Stimulated activated memory B cell treated with anti-CD40 and anti-IgM and Interleukin-4, amounts not matched to agents 10 μg/mL and 1 μg/mL and 100 μg/mL, for 72 hours (primary cell): ENCODE data around the gene TNFAIP8L3.
"Not testable (repeated sequence)": the region's sequence is repeated elsewhere in the genome, so short reads cannot be mapped to it uniquely, and the experiment has no call there.

Experiments used
- ATAC-seq: fragments of 150-1000 bp; cut with Tn5 transposase; 2 replicates; pipeline ENCODE4 v1.10.0; 2021
- H3K27ac Mint-ChIP-seq: one replicate; pipeline ENCODE4 v1.8.0; 2022; ENCODE audit warnings: mild to moderate bottlenecking, mixed read lengths
- H3K27me3 Mint-ChIP-seq: one replicate; pipeline ENCODE4 v1.8.0; 2022; ENCODE audit warnings: mixed read lengths
- H3K36me3 Mint-ChIP-seq: one replicate; pipeline ENCODE4 v1.8.0; 2022; ENCODE audit warnings: mixed read lengths
- H3K4me1 Mint-ChIP-seq: one replicate; pipeline ENCODE4 v1.8.0; 2022; ENCODE audit warnings: mixed read lengths
- H3K4me3 Mint-ChIP-seq: one replicate; pipeline ENCODE4 v1.8.0; 2022; ENCODE audit warnings: mild to moderate bottlenecking, moderate library complexity, mixed read lengths
- H3K9me3 Mint-ChIP-seq: one replicate; pipeline ENCODE4 v1.8.0; 2022; ENCODE audit warnings: mixed read lengths

Gene TNFAIP8L3

GRCh38 chr15:51094606-51095569 is at the start of gene TNFAIP8L3:
TSS of gene TNFAIP8L3 (minus strand) at chr15:51094906. CDS start at chr15:51094595, 311 bp downstream.
- no peaks in the 10 kb centered on the region for H3K36me3 Mint-ChIP-seq
- no peak within 1 kb of the TSS for H3K27ac Mint-ChIP-seq
- H3K4me1 Mint-ChIP-seq = peaks cover 10% of the 10 kb centered on the region
- H3K4me3 Mint-ChIP-seq = peak within 1 kb of the TSS; percentile 57
- H3K27me3 Mint-ChIP-seq = peaks cover 77% of the 10 kb centered on the region
- H3K9me3 Mint-ChIP-seq = no peaks in the 10 kb centered on the region
- ATAC-seq = no peak

- H3K36me3 Mint-ChIP-seq = no peaks in the 10 kb centered on the region
- H3K4me3 Mint-ChIP-seq = no peak overlapping the region
- H3K27ac Mint-ChIP-seq = no peak overlapping the region
- no peaks in the 10 kb centered on the region for H3K4me1 Mint-ChIP-seq
- H3K9me3 Mint-ChIP-seq = peaks cover 9% of the 10 kb centered on the region
- peaks cover 46% of the 10 kb centered on the region for H3K27me3 Mint-ChIP-seq
- ATAC-seq = no peak
These were observed 49.4 kb upstream of the TNFAIP8L3 start for GRCh38 chr15:51144021-51144532.

GRCh38 chr15:51140347-51140746 is 45.6 kb upstream of the TNFAIP8L3 start:
- not testable (repeated sequence) for H3K4me3 Mint-ChIP-seq, H3K4me1 Mint-ChIP-seq, ATAC-seq, H3K36me3 Mint-ChIP-seq, H3K27ac Mint-ChIP-seq, H3K9me3 Mint-ChIP-seq
- H3K27me3 Mint-ChIP-seq = peaks cover 31% of the 10 kb centered on the region

- ATAC-seq = no peak
- Mint-ChIP-seq H3K4me1 (peaks cover 6% of the 10 kb centered on the region), H3K9me3 (peaks cover 9% of the 10 kb centered on the region), H3K4me3 (no peak overlapping the region), H3K27me3 (peaks cover 19% of the 10 kb centered on the region), H3K27ac (no peak overlapping the region), H3K36me3 (no peaks in the 10 kb centered on the region)
These were observed 44.4 kb upstream of the TNFAIP8L3 start for GRCh38 chr15:51139091-51139490.

GRCh38 chr15:51137880-51138430 is 43.2 kb upstream of the TNFAIP8L3 start:
- ATAC-seq = no peak
- no peaks in the 10 kb centered on the region for H3K36me3 Mint-ChIP-seq
- H3K9me3 Mint-ChIP-seq = peaks cover 9% of the 10 kb centered on the region
- no peak overlapping the region for H3K27ac Mint-ChIP-seq
- peaks cover 6% of the 10 kb centered on the region for H3K4me1 Mint-ChIP-seq
- H3K27me3 Mint-ChIP-seq = peaks cover 7% of the 10 kb centered on the region
- H3K4me3 Mint-ChIP-seq = no peak overlapping the region

GRCh38 chr15:51137024-51137423 is 42.3 kb upstream of the TNFAIP8L3 start:
- no peaks in the 10 kb centered on the region for H3K36me3 Mint-ChIP-seq
- peaks cover 7% of the 10 kb centered on the region for H3K27me3 Mint-ChIP-seq
- ATAC-seq = no peak
- peaks cover 6% of the 10 kb centered on the region for H3K4me1 Mint-ChIP-seq
- no peak overlapping the region for H3K4me3 Mint-ChIP-seq
- peaks cover 9% of the 10 kb centered on the region for H3K9me3 Mint-ChIP-seq
- H3K27ac Mint-ChIP-seq = no peak overlapping the region

GRCh38 chr15:51135276-51135675 is 40.6 kb upstream of the TNFAIP8L3 start:
- Mint-ChIP-seq H3K27ac (no peak overlapping the region), H3K27me3 (peaks cover 7% of the 10 kb centered on the region), H3K4me3 (no peak overlapping the region), H3K4me1 (peaks cover 6% of the 10 kb centered on the region), H3K9me3 (peaks cover 3% of the 10 kb centered on the region), H3K36me3 (no peaks in the 10 kb centered on the region)
- ATAC-seq = no peak

- Mint-ChIP-seq H3K27me3 (peaks cover 7% of the 10 kb centered on the region), H3K27ac (no peak overlapping the region), H3K4me1 (peaks cover 6% of the 10 kb centered on the region), H3K36me3 (no peaks in the 10 kb centered on the region), H3K9me3 (peaks cover 2% of the 10 kb centered on the region), H3K4me3 (no peak overlapping the region)
- ATAC-seq = no peak
These were observed 39.9 kb upstream of the TNFAIP8L3 start for GRCh38 chr15:51134416-51135199.

- Mint-ChIP-seq H3K27me3 (no peaks in the 10 kb centered on the region), H3K4me3 (no peak overlapping the region), H3K4me1 (peaks cover 6% of the 10 kb centered on the region), H3K9me3 (no peaks in the 10 kb centered on the region), H3K36me3 (no peaks in the 10 kb centered on the region), H3K27ac (no peak overlapping the region)
- no peak for ATAC-seq
These were observed 38.5 kb upstream of the TNFAIP8L3 start for GRCh38 chr15:51133140-51133765.

- Mint-ChIP-seq H3K4me3 (no peak overlapping the region), H3K36me3 (no peaks in the 10 kb centered on the region), H3K9me3 (no peaks in the 10 kb centered on the region), H3K27me3 (peaks cover 5% of the 10 kb centered on the region), H3K27ac (no peak overlapping the region), H3K4me1 (peaks cover 6% of the 10 kb centered on the region)
- ATAC-seq = no peak
These were observed 37.9 kb upstream of the TNFAIP8L3 start for GRCh38 chr15:51132384-51133139.

- Mint-ChIP-seq H3K4me3 (no peak overlapping the region), H3K36me3 (no peaks in the 10 kb centered on the region), H3K27ac (no peak overlapping the region), H3K4me1 (peaks cover under 1% of the 10 kb centered on the region), H3K27me3 (peaks cover 13% of the 10 kb centered on the region), H3K9me3 (no peaks in the 10 kb centered on the region)
- ATAC-seq = no peak
These were observed 37.0 kb upstream of the TNFAIP8L3 start for GRCh38 chr15:51131596-51132290.

GRCh38 chr15:51130344-51130743 is 35.6 kb upstream of the TNFAIP8L3 start:
- no peaks in the 10 kb centered on the region for H3K36me3 Mint-ChIP-seq
- ATAC-seq = no peak
- H3K27ac Mint-ChIP-seq = no peak overlapping the region
- no peaks in the 10 kb centered on the region for H3K9me3 Mint-ChIP-seq
- H3K4me3 Mint-ChIP-seq = no peak overlapping the region
- H3K27me3 Mint-ChIP-seq = peaks cover 23% of the 10 kb centered on the region
- H3K4me1 Mint-ChIP-seq = no peaks in the 10 kb centered on the region

GRCh38 chr15:51129535-51130188 is 35.0 kb upstream of the TNFAIP8L3 start:
- no peaks in the 10 kb centered on the region for H3K4me1 Mint-ChIP-seq
- H3K9me3 Mint-ChIP-seq = no peaks in the 10 kb centered on the region
- H3K36me3 Mint-ChIP-seq = no peaks in the 10 kb centered on the region
- ATAC-seq = no peak
- H3K27ac Mint-ChIP-seq = no peak overlapping the region
- no peak overlapping the region for H3K4me3 Mint-ChIP-seq
- peaks cover 23% of the 10 kb centered on the region for H3K27me3 Mint-ChIP-seq
